ENCODE data around the gene OCEL1.
A peak's percentile ranks its signal among the peaks of the same experiment; 100 is the strongest.

OCEL1 gene

GRCh38 chr19:17210296-17210695, 15.7 kb upstream of the OCEL1 start:
- DNase-seq (ENCODE audit: low read depth): no peak

- DNase-seq (ENCODE audit: low read depth): no peak
These were observed 14.2 kb upstream of the OCEL1 start for GRCh38 chr19:17211547-17212446.

- DNase-seq (ENCODE audit: low read depth): no peak
These were observed 12.7 kb upstream of the OCEL1 start for GRCh38 chr19:17213334-17213733.

- DNase-seq (ENCODE audit: low read depth): no peak
These were observed 11.4 kb upstream of the OCEL1 start for GRCh38 chr19:17214508-17215126.

- DNase-seq (ENCODE audit: low read depth): peak; percentile 80
These were observed 10.7 kb upstream of the OCEL1 start, which contains the start of gene USE1 for GRCh38 chr19:17215127-17215971. TSS of gene USE1 (plus strand) at chr19:17215357. CDS start at chr19:17215406, 49 bp downstream.

- no peak for DNase-seq (ENCODE audit: low read depth)
These were observed 9.9 kb upstream of the OCEL1 start for GRCh38 chr19:17216058-17216670.

GRCh38 chr19:17219286-17219685, 6.7 kb upstream of the OCEL1 start:
- no peak for DNase-seq (ENCODE audit: low read depth)

GRCh38 chr19:17220207-17220758, 5.7 kb upstream of the OCEL1 start:
- no peak for DNase-seq (ENCODE audit: low read depth)

- DNase-seq (ENCODE audit: low read depth): no peak
These were observed 973 bp upstream of the OCEL1 start for GRCh38 chr19:17225053-17225452.

GRCh38 chr19:17227798-17228367, 1.9 kb downstream of the OCEL1 start:
- DNase-seq (ENCODE audit: low read depth): no peak

GRCh38 chr19:17229890-17230289, 3.9 kb downstream of the OCEL1 start:
- no peak for DNase-seq (ENCODE audit: low read depth)

GRCh38 chr19:17232258-17232657, 6.2 kb downstream of the OCEL1 start:
- no peak for DNase-seq (ENCODE audit: low read depth)

- DNase-seq (ENCODE audit: low read depth): peak; percentile 45
These were observed 8.9 kb downstream of the OCEL1 start for GRCh38 chr19:17234911-17235299.

- DNase-seq (ENCODE audit: low read depth): peak; percentile 72
These were observed 9.4 kb downstream of the OCEL1 start for GRCh38 chr19:17235300-17235970.

GRCh38 chr19:17235971-17236777, 10.1 kb downstream of the OCEL1 start:
- DNase-seq (ENCODE audit: low read depth): no peak

- no peak for DNase-seq (ENCODE audit: low read depth)
These were observed 11.0 kb downstream of the OCEL1 start for GRCh38 chr19:17236811-17237543.

- no peak for DNase-seq (ENCODE audit: low read depth)
These were observed 12.0 kb downstream of the OCEL1 start for GRCh38 chr19:17237747-17238706.
